WTC11 (cell line): ENCODE results near the gene SLC17A8. TPM values are rescaled to one million over a fixed set of nuclear protein-coding genes. Genes with fewer than 3 reads are reported as not detected.

Experiments
- ATAC-seq: fragments of 200-7000 bp; cut with Tn5 transposase; 2 replicates; pipeline ENCODE4 v1.10.0; 2021; ENCODE audit warnings: mild to moderate bottlenecking, moderate library complexity
- CTCF ChIA-PET: fragments of 300-600 bp; sonication (Branson Sonifier 250); formaldehyde crosslinking; loops from one replicate; lab custom pipeline; 2021; ENCODE audit warnings: antibody characterized with exemption; lab: Charles Lee
- POLR2A ChIA-PET: fragments of 350-600 bp; sonication (Branson Sonifier 250); formaldehyde crosslinking; loops from one replicate; lab custom pipeline; 2021; ENCODE audit warnings: antibody characterized with exemption; lab: Charles Lee
- DNase-seq: peaks from one replicate; pipeline ENCODE4 v3.0.0; 2021; ENCODE audit warnings: low spot score
- H3K27ac Mint-ChIP-seq: 2 replicates; pipeline ENCODE4 v1.8.0; 2021; ENCODE audit warnings: mixed read lengths
- H3K27me3 Mint-ChIP-seq: 2 replicates; pipeline ENCODE4 v1.8.0; 2021; ENCODE audit warnings: low read depth, mild to moderate bottlenecking, moderate library complexity, mixed read lengths
- H3K36me3 Mint-ChIP-seq: 2 replicates; pipeline ENCODE4 v1.8.0; 2021; ENCODE audit warnings: mixed read lengths
- H3K4me1 Mint-ChIP-seq: 2 replicates; pipeline ENCODE4 v1.8.0; 2022; ENCODE audit warnings: mixed read lengths
- H3K4me3 Mint-ChIP-seq: 2 replicates; pipeline ENCODE4 v1.8.0; 2021; ENCODE audit warnings: mild to moderate bottlenecking, moderate library complexity, mixed read lengths
- H3K9me3 Mint-ChIP-seq: 2 replicates; pipeline ENCODE4 v1.8.0; 2021; ENCODE audit warnings: mixed read lengths
- AR ChIP-seq: fragments of 250-450 bp; sonication (Bioruptor Pico); IDR thresholded peaks from 2 replicates; pipeline ENCODE4 v1.9.0; 2021; ENCODE audit warnings: mild to moderate bottlenecking
- ARID4B ChIP-seq: sonication (generic); formaldehyde crosslinking; IDR thresholded peaks from 2 replicates; pipeline ENCODE4 v1.8.0; 2023; ENCODE audit warnings: missing genetic modification reagents, mild to moderate bottlenecking, borderline replicate concordance
- CREB1 ChIP-seq: sonication (generic); formaldehyde crosslinking; IDR thresholded peaks from 2 replicates; pipeline ENCODE4 v1.8.0; 2023; ENCODE audit warnings: mild to moderate bottlenecking, missing genetic modification reagents
- CREM ChIP-seq: sonication (generic); formaldehyde crosslinking; IDR thresholded peaks from 2 replicates; pipeline ENCODE4 v1.8.1; 2022; ENCODE audit warnings: mild to moderate bottlenecking, missing genetic modification reagents, moderate library complexity
- EMX1 ChIP-seq: fragments of 250-450 bp; sonication (Bioruptor Pico); IDR thresholded peaks from 2 replicates; pipeline ENCODE4 v1.8.0; 2021; ENCODE audit warnings: mild to moderate bottlenecking
- ETV6 ChIP-seq: sonication (generic); formaldehyde crosslinking; IDR thresholded peaks from 2 replicates; pipeline ENCODE4 v1.8.1; 2022; ENCODE audit warnings: mild to moderate bottlenecking, missing genetic modification reagents
- FOXK1 ChIP-seq: sonication (generic); formaldehyde crosslinking; IDR thresholded peaks from 2 replicates; pipeline ENCODE4 v1.8.0; 2022; ENCODE audit warnings: mild to moderate bottlenecking, moderate library complexity, missing genetic modification reagents
- GRHL2 ChIP-seq: fragments of 250-450 bp; sonication (Bioruptor Pico); IDR thresholded peaks from 2 replicates; pipeline ENCODE4 v1.8.0; 2022; ENCODE audit warnings: mild to moderate bottlenecking, moderate library complexity; ENCODE audit not compliant: insufficient replicate concordance, severe bottlenecking
- PREB ChIP-seq: sonication (generic); formaldehyde crosslinking; IDR thresholded peaks from 2 replicates; pipeline ENCODE4 v1.8.1; 2022; ENCODE audit warnings: mild to moderate bottlenecking, missing genetic modification reagents, moderate library complexity, borderline replicate concordance
- TCF7 ChIP-seq: sonication (generic); formaldehyde crosslinking; IDR thresholded peaks from 2 replicates; pipeline ENCODE4 v1.8.0; 2022; ENCODE audit warnings: mild to moderate bottlenecking, low read depth, missing genetic modification reagents, moderate library complexity
- TEAD1 ChIP-seq: sonication (generic); formaldehyde crosslinking; IDR thresholded peaks from 2 replicates; pipeline ENCODE4 v1.8.0; 2022; ENCODE audit warnings: mild to moderate bottlenecking, missing genetic modification reagents
- TP53 ChIP-seq: sonication (generic); formaldehyde crosslinking; IDR thresholded peaks from 2 replicates; pipeline ENCODE4 v1.8.1; 2023; ENCODE audit warnings: mild to moderate bottlenecking, missing genetic modification reagents
- USF1 ChIP-seq: sonication (generic); formaldehyde crosslinking; IDR thresholded peaks from 2 replicates; pipeline ENCODE4 v1.8.0; 2022; ENCODE audit warnings: mild to moderate bottlenecking, missing genetic modification reagents
- total RNA-seq: library from RNA; stranded (reverse); gene quantifications from 3 replicates; pipeline ENCODE4 v1.2.3, GENCODE V29; 2021
- TF ChIP-seq, protein P1 (sequence below): sonication (generic); formaldehyde crosslinking; IDR thresholded peaks from 2 replicates; pipeline ENCODE4 v1.8.1; 2022; ENCODE audit warnings: low read depth, missing genetic modification reagents, borderline replicate concordance
- TF ChIP-seq, protein P2 (sequence below): sonication (generic); formaldehyde crosslinking; IDR thresholded peaks from 2 replicates; pipeline ENCODE4 v1.8.0; 2023; ENCODE audit warnings: mild to moderate bottlenecking, missing genetic modification reagents
- TF ChIP-seq, protein P3 (sequence below): sonication (generic); formaldehyde crosslinking; IDR thresholded peaks from 2 replicates; pipeline ENCODE4 v1.8.1; 2023; ENCODE audit warnings: mild to moderate bottlenecking, missing genetic modification reagents, moderate library complexity

SLC17A8 gene
- total RNA-seq, 1 experiment from 2014 or later: 0.26 TPM

- H3K27me3 Mint-ChIP-seq: no peaks in the 10 kb centered on the region
- ChIA-PET CTCF (interaction anchor here (1.6 kb wide), 1 partner anchor 87 kb away, joined by 5 read pairs; no protein-coding TSS in a partner anchor), POLR2A (no interaction called here)
- H3K27ac Mint-ChIP-seq: no peak overlapping the region
- ATAC-seq: no peak
- no peak for DNase-seq
- H3K9me3 Mint-ChIP-seq: no peaks in the 10 kb centered on the region
- no peaks in the 10 kb centered on the region for H3K4me1 Mint-ChIP-seq
- TF ChIP-seq, protein P1, sequence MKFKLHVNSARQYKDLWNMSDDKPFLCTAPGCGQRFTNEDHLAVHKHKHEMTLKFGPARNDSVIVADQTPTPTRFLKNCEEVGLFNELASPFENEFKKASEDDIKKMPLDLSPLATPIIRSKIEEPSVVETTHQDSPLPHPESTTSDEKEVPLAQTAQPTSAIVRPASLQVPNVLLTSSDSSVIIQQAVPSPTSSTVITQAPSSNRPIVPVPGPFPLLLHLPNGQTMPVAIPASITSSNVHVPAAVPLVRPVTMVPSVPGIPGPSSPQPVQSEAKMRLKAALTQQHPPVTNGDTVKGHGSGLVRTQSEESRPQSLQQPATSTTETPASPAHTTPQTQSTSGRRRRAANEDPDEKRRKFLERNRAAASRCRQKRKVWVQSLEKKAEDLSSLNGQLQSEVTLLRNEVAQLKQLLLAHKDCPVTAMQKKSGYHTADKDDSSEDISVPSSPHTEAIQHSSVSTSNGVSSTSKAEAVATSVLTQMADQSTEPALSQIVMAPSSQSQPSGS (CRISPR knock-in tag): no peak
- TF ChIP-seq, protein P2, sequence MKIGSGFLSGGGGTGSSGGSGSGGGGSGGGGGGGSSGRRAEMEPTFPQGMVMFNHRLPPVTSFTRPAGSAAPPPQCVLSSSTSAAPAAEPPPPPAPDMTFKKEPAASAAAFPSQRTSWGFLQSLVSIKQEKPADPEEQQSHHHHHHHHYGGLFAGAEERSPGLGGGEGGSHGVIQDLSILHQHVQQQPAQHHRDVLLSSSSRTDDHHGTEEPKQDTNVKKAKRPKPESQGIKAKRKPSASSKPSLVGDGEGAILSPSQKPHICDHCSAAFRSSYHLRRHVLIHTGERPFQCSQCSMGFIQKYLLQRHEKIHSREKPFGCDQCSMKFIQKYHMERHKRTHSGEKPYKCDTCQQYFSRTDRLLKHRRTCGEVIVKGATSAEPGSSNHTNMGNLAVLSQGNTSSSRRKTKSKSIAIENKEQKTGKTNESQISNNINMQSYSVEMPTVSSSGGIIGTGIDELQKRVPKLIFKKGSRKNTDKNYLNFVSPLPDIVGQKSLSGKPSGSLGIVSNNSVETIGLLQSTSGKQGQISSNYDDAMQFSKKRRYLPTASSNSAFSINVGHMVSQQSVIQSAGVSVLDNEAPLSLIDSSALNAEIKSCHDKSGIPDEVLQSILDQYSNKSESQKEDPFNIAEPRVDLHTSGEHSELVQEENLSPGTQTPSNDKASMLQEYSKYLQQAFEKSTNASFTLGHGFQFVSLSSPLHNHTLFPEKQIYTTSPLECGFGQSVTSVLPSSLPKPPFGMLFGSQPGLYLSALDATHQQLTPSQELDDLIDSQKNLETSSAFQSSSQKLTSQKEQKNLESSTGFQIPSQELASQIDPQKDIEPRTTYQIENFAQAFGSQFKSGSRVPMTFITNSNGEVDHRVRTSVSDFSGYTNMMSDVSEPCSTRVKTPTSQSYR (CRISPR knock-in tag): no peak
- TF ChIP-seq, protein P3, sequence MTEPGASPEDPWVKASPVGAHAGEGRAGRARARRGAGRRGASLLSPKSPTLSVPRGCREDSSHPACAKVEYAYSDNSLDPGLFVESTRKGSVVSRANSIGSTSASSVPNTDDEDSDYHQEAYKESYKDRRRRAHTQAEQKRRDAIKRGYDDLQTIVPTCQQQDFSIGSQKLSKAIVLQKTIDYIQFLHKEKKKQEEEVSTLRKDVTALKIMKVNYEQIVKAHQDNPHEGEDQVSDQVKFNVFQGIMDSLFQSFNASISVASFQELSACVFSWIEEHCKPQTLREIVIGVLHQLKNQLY (CRISPR knock-in tag): no peak
- TF ChIP-seq AR (no peak), TCF7 (no peak), TP53 (no peak), GRHL2 (CRISPR knock-in tag) (no peak), TEAD1 (CRISPR knock-in tag) (no peak), PREB (CRISPR knock-in tag) (no peak), EMX1 (no peak), CREB1 (CRISPR knock-in tag) (no peak), CREM (CRISPR knock-in tag) (no peak), ETV6 (CRISPR knock-in tag) (no peak), USF1 (CRISPR knock-in tag) (no peak)
- H3K36me3 Mint-ChIP-seq: peaks cover 25% of the 10 kb centered on the region
- H3K4me3 Mint-ChIP-seq: no peak overlapping the region
These were observed 39.5 kb upstream of the SLC17A8 start for GRCh38 chr12:100317371-100317770.

DNA sequence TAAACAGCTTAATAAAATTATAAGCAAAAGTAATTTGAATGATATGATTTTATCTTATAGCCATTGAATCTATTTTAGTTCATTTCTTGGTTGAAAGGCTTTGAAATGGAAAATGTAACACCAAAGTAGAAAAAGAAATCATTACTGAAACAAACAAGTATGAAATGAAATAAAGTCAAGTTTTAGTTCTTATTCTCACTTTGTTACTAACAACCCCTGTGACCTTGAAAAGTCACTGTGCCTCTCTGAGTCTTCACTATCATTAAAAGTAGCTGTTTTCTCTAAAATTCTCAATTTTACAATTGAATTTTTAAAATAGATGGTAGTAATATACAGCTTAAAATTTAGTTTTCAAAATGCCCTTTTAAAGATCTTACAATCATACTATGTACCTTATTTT lies 32.4 kb upstream of the SLC17A8 start:
- no peaks in the 10 kb centered on the region for H3K27me3 Mint-ChIP-seq
- ChIA-PET CTCF (interaction anchor here (1.0 kb wide), 1 partner anchor 89 kb away, joined by 3 read pairs; no protein-coding TSS in a partner anchor), POLR2A (no interaction called here)
- no peak for TF ChIP-seq CREM (CRISPR knock-in tag)
- no peak for TF ChIP-seq ARID4B (CRISPR knock-in tag)
- TF ChIP-seq, protein P2 (CRISPR knock-in tag): no peak
- TF ChIP-seq FOXK1: no peak
- TF ChIP-seq USF1 (CRISPR knock-in tag): no peak

More for the DNA sequence above, 32.4 kb upstream of the SLC17A8 start:
- Mint-ChIP-seq H3K4me3 (no peak overlapping the region), H3K36me3 (peaks cover 16% of the 10 kb centered on the region), H3K4me1 (peaks cover 14% of the 10 kb centered on the region), H3K9me3 (no peaks in the 10 kb centered on the region), H3K27ac (no peak overlapping the region)
- no peak for DNase-seq
- ATAC-seq: no peak
